GM21529 (cell line): ENCODE measurements around the gene RAB10.
"Not testable (repeated sequence)": the region's sequence is repeated elsewhere in the genome, so short reads cannot be mapped to it uniquely, and the experiment has no call there.

Experiments used
- ATAC-seq: cut with Tn5 transposase; IDR thresholded peaks from one replicate; pipeline ENCODE4 v1.9.1; 2021; ENCODE audit not compliant: unreplicated experiment

Gene RAB10

GRCh38 chr2:26144953-26145680 lies 111.2 kb downstream of the RAB10 start:
- ATAC-seq = no peak

DNA sequence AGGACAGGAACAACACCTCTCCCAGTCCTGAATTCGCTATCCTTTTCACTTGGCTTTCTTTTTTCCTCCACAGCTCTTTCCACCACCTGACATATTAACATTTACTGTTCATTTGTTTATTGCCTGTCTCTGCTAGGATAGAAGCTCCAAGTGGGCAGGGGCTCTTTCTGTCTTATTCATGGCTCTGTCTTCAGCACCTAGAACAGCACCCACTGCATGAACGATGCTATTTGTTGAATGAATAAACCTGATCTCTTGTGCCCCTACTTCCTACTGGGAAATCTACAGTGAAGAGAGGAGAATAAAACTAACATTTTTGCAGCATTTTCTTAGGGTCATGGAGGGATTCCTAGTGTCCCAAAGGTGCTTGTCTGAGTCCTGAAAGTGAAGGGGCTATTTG lies 114.6 kb downstream of the RAB10 start:
- ATAC-seq = no peak

GRCh38 chr2:26150243-26150642 lies 116.4 kb downstream of the RAB10 start:
- ATAC-seq = no peak

DNA sequence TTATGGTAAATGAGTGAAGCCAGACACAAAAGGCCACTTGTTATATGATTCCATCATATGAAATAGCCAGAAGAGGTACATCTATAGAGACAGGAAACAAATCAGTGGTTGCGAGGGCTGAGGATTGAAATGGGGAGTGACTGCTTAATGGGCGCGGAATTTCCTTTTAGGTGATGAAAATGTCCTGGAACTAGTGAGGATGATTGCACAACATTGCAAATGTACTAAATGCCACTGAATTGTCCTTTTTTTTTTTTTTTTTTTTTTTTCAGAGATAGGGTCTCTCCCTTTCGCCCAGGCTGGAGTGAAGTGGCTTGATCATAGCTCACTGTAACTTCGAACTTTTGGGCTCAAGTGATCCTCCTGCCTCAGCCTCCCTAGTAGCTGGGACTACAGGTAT lies 123.7 kb downstream of the RAB10 start:
- no peak for ATAC-seq

GRCh38 chr2:26161926-26162325 lies 128.0 kb downstream of the RAB10 start:
- ATAC-seq = no peak

DNA sequence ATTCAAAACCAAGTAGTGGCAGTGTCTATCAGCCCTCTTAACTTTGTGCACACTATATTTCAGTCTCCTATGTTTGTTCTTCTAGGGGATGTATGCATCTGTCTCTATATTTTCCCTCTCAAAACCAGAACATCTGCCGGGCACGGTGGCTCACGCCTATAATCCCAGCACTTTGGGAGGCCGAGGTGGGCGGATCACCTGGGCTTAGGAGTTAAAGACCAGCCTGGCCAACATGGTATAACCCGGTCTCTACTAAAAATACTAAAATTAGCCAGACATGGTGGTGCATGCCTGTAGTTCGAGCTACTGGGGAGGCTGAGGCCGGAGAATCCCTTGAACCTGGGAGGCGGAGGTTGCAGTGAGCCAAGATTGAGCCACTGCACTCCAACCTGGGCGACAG lies 129.1 kb downstream of the RAB10 start:
- ATAC-seq = no peak

- no peak for ATAC-seq
Observed at GRCh38 chr2:26164231-26164630, 130.3 kb downstream of the RAB10 start.

DNA sequence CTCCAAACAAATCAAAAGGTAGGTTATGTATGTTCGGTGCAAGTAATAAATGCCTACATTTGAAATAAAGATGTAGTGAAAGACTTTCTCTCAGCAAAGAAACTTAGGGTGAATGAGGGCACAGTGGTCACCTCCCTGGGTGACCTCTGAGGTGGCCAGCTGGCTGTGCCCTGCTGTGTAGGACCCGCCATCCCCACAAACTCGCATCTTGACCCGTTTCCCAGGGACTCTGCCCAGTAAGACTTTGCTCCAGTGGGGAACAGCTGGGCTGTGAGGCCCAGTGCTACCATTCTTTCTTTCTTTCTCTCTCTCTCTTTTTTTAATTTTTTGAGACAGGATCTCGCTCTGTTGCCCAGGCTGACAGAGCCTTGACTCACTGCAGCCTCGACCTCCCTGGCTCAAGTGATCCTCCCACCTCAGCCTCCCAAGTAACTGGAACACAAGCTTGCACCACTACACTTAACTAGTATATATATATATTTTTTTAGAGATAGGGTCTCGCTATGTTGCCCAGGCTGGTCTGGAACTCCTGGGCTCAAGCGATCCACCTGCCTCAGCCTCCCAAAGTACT lies 130.8 kb downstream of the RAB10 start:
- no peak for ATAC-seq

- ATAC-seq = no peak
Observed at GRCh38 chr2:26165403-26165802, 131.5 kb downstream of the RAB10 start.

DNA sequence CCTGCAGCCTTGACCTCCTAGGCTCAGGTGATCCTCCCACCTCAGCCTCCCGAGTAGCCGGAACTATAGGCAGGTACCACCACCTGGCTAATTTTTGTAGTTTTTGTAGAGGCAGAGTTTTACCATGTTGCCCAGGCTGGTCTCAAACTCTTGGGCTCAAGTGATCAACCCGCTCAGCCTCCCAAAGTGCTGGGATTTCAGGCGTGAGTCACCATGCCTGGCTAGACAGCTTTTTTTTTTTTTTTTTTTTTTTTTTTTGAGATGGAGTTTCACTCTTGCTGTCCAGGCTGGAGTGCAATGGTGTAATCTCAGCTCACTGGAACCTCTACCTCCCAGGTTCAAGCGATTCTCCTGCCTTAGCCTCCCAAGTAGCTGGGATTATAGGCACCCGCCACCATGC lies 132.7 kb downstream of the RAB10 start:
- not testable (repeated sequence) for ATAC-seq

DNA sequence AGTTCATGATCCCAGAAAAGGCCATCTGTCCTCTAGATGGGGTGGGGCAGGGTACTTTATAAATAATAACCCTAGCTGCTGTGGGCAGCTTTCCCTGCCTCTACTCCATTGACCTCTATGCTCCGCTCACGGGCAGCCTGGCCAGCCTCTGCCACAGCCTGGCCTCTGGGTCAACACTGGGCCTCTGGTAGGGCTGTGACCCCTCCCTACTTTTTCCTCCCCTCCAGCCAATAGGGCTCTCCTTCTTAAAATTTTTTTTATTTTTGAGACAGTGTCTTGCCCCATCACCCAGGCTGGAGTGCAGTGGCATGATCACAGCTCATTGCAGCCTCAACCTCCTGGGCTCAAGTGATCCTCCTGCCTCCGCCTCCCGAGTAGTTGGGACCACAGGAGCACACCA lies 134.9 kb downstream of the RAB10 start:
- no peak for ATAC-seq

DNA sequence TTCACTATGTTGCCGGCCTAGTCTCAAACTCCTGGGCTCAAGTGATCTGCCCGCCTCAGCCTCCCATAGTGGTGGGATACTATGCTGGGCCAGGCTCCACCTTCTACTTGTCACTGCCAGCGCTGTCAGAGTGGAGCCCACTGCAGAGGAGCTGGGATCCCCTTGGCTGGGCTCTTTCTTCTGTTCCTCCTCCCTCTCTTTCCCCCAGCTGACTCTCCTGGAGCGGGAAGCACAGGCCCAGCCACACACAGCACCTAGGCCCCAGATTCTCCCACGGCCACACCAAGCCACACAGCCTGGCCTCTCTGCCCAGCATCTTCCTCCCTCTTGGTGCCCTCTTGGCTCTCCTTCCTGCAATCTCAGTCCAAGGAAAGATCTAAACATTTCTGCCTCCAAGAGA lies 135.3 kb downstream of the RAB10 start:
- no peak for ATAC-seq

- ATAC-seq = no peak
Observed at GRCh38 chr2:26169681-26170414, 136.0 kb downstream of the RAB10 start.

DNA sequence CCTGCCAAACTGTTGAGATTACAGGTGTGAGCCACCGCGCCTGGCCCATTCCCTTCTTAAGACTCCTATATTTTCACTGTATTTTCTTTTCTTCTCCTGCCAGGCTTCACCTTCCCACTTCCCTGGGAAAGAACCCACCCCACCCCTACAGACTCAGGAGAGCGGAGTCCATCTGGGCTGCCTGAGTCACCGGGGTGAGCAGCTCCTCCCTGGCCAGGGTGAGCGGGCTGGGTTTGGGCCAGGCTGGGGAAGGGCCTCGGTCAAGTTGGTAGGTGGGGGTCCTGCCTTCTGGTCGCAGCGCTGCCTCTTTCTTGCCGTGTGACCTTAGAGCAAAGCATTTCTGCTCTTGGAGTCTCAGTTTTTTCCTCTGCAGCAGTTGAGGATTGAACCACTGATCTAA lies 136.9 kb downstream of the RAB10 start:
- ATAC-seq = no peak

- no peak for ATAC-seq
Observed at GRCh38 chr2:26172189-26172870, 138.4 kb downstream of the RAB10 start.

DNA sequence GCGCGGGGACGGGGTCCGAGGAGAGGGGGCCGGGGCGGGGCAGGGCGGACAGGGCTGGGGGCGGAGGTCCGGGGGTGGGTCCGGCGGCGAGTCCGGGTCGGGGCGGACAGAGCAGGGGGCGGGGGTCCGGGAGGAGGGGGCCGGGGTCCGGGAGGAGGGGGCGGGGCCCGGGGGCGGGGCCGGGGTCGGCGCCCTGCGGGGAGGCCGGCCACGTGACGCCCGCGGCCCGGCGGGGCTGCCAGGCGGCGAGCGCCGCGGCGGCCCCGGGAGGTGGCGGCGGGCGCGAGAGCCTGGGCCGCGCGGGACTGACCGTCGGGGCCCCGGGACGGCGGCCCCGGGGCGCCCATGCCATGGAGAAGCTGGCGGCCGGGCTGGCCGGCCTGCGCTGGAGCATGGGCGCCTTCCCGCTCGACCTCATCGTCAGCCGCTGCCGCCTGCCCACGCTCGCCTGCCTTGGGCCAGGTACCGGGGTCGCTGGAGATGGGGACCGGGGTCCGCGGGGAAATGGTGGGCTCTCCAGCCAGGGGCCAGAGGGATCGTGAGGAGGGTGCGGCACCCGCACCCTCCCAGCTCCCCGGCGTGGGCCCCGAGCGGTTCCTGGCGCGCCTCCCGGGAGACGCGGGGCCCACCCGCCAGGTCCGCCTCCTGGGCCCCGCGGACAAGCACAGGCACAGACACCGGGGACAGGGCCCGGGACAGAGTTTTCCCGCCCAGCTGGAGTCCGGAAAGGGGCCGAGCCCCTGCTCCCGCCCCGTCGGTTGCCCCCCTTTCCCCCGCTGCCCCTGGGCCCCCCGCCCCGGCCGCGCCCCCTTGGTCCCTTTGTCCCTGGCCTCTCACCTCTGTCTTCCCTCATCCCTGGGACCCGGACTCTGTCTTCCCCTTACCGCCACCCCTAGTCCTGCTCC lies 139.2 kb downstream of the RAB10 start, which contains the start of gene GAREM2:
Gene GAREM2, plus strand, starts transcription at position 218 of the 905 bp plus-strand sequence. Its CDS starts 133 bp downstream, at position 351.
- no peak for ATAC-seq

GRCh38 chr2:26173776-26174482 lies 140.0 kb downstream of the RAB10 start:
- no peak for ATAC-seq

DNA sequence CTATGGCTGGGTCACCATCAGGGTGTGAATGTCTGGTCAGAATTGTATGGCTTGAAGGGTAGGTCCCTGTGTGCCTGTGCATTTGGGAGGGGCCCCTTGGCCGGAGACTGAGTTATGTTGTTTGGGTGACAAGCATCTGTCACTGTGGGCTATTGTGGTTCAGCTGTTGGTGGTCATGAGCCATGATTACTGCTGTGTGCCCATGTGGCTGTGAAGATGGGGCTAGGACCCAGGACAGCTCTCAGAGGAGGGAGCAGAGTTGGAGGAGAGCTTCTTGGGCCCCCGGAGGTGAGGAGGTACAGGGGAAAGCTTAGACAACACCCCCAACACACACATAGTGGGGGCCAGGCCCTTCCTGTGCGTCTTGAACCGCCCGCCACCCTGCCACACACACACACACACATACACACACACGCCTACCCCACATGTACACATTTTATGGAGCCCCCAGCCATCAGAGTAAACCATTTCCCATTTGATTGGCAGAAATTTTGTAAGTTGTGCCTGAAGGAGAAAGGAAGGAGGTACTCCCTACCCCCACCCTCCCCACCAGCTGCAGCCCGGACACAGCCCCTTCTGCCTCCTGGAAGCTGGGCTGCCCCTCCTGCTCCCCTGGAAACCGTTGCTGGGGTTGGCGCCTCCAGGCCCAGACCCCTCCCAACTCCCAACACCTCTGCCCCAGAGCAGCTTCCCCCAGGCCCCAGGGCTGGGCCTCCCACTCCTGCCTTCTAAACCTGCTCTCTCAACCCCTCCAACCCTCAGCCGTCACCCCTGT lies 141.0 kb downstream of the RAB10 start:
- ATAC-seq = no peak
